ENCODE measurements around the gene PRPSAP1.

The PRPSAP1 gene

DNA sequence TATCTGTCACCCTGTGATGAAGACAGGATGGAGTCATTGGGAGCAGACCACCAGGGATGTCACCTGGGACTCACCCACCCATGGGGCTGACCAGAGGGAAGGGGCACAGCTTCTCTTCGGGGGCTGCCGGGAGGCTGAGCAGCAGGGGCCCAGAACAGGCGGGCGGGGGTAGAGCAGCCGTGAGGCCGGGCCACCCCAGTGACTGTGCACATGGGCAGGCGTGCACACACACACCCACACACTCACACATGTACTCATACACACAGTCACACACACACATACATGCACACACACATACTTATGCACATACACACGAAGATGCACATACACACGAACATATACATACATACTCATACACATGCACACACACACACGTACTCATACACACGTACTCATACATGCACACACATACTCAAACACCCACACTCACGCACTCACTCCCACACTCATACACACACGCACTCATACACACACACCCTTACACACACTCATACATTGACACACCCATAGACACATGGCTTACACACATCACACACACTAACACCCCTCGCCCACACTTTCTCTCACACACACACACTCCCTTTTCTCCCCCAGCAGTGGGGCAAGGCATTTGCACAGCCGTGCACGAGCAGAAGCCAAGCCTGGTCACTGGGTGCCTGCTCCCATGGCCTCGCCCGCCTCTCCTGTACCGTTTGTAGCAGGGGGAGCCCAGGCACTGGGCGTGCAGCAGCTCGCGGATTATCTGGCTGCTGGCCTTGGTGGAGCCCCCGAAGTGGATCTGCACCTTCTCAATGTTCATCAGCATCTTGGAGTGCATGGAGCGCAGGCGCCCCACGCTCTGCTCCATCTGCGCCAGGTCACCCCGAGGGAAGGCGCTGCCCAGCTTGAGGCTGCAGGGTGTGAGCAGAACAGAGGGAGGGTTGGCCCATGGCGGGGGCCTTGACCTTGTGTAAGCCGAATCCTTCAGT is 76.1 kb downstream of the PRPSAP1 start:
- Histone ChIP-seq H3K4me1 (ENCODE audit: insufficient read depth, poor library complexity, severe bottlenecking) (no peaks in the 10 kb centered on the region), H3K9me3 (ENCODE audit: severe bottlenecking) (no peaks in the 10 kb centered on the region), H3K27ac (ENCODE audit: poor library complexity, severe bottlenecking) (no peak overlapping the region), H3K27me3 (ENCODE audit: insufficient read depth, poor library complexity, severe bottlenecking) (no peaks in the 10 kb centered on the region), H3K36me3 (ENCODE audit: low read depth) (no peaks in the 10 kb centered on the region), H3K4me3 (ENCODE audit: severe bottlenecking) (no peak overlapping the region)
- TF ChIP-seq, protein P1, sequence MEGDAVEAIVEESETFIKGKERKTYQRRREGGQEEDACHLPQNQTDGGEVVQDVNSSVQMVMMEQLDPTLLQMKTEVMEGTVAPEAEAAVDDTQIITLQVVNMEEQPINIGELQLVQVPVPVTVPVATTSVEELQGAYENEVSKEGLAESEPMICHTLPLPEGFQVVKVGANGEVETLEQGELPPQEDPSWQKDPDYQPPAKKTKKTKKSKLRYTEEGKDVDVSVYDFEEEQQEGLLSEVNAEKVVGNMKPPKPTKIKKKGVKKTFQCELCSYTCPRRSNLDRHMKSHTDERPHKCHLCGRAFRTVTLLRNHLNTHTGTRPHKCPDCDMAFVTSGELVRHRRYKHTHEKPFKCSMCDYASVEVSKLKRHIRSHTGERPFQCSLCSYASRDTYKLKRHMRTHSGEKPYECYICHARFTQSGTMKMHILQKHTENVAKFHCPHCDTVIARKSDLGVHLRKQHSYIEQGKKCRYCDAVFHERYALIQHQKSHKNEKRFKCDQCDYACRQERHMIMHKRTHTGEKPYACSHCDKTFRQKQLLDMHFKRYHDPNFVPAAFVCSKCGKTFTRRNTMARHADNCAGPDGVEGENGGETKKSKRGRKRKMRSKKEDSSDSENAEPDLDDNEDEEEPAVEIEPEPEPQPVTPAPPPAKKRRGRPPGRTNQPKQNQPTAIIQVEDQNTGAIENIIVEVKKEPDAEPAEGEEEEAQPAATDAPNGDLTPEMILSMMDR (IDR thresholded peaks at IDR 0.05; ENCODE audit: poor library complexity, severe bottlenecking), result no peak
- no peak for DNase-seq (ENCODE audit: low spot score)
- ATAC-seq (ENCODE audit: low read depth), result no peak

DNA sequence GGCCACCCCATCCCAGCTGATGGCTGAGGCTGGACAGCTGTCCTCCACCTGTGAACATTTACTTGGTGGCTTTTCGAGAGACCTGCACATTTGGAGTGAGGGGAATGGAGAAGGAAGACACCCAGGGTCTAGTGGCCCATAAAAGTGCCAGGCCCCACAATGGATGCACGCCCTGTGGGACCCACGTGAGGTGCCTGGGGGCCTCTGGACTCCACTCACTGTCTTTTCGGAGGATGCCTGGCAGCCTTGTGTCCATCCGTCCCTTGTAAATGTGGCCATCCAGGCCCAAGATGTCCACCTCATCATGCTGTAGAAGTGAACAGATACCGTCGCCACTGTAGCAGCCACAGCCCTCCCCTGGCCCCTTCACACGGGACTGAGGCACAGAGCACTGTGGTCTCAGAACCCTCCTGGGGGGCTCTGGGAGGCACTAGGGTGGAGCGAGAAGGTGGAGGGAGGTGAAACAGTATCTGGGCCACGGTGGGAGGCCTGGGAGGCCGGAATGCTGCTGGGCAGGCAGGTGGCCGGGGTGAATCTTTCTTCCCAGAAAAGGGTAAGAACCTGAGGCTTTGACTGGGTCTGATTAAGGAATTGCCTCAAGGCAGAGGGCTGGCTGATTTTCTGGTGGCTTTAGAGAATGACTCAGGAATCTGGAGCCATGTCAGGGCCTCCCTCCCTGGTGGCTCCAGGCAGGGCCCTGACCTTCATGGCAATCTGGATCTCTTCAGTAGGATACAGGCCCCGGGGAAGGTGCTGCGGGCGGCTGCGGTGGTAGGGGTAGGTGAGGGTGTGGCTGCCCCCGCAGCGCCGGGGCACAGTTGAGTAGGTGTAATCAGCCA is 77.0 kb downstream of the PRPSAP1 start:
- Histone ChIP-seq H3K9me3 (ENCODE audit: severe bottlenecking) (no peaks in the 10 kb centered on the region), H3K27me3 (ENCODE audit: insufficient read depth, poor library complexity, severe bottlenecking) (no peaks in the 10 kb centered on the region), H3K4me1 (ENCODE audit: insufficient read depth, poor library complexity, severe bottlenecking) (no peaks in the 10 kb centered on the region), H3K27ac (ENCODE audit: poor library complexity, severe bottlenecking) (no peak overlapping the region), H3K4me3 (ENCODE audit: severe bottlenecking) (no peak overlapping the region), H3K36me3 (ENCODE audit: low read depth) (no peaks in the 10 kb centered on the region)
- TF ChIP-seq, protein P1 (IDR thresholded peaks at IDR 0.05; ENCODE audit: poor library complexity, severe bottlenecking), result no peak
- ATAC-seq (ENCODE audit: low read depth) (peak; percentile 7; the same call in 1 of the 3 replicates), DNase-seq (ENCODE audit: low spot score) (no peak)

DNA sequence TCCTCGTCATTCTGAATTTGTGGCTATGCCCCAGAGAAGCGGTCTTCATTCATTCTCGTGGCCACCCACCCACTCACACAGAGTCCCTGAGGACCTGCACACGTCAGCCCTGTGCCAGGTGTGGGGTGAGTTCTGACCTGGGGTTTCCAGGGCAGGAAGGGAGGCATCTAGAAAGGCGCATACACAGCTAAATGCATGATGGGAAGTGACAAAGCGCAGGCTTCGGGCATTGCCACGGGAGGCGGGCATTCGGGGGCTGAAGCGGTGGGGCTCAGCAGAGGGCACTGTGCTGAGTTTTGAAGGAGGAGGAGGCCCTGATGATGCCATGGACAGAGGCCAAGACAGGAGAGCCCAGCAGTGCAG is 77.7 kb downstream of the PRPSAP1 start:
- TF ChIP-seq, protein P1 (IDR thresholded peaks at IDR 0.05; ENCODE audit: poor library complexity, severe bottlenecking), result no peak

DNA sequence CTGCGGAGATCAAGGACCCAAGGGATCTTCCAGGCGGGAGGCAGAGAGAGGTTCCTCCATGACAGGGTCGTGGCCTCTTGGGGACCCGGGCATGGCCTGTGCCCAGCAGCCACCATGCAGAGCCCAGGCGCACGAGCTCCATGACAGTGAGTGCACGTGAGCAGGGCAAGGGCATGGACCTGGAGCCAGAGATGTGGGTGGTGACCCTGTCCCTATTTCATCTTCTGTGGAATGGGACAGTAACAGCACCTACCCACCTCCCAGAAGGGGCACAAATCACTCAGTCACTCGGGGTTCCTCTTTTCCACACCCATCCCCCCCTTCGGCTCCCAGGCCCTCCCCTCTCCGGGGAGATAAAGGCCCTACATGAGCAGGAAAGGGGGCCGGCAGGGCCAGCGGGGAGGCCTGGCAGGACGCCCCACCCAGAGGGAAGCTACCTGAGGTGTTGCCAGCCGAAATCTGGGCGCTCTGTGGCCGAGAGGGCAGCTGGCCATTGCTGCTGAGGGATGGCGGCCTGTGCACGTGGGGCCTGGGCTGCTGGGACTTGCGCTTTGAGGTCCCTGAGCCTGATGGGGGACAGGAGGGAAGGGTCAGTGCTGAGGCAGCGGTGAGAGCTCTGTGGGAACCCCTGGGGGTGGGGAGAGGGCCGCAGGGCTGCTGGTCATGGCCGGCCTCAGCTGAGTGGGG is 78.2 kb downstream of the PRPSAP1 start:
- no peak overlapping the region for H3K27ac ChIP-seq (ENCODE audit: poor library complexity, severe bottlenecking)
- TF ChIP-seq, protein P1 (IDR thresholded peaks at IDR 0.05; ENCODE audit: poor library complexity, severe bottlenecking), result no peak
- no peak for DNase-seq (ENCODE audit: low spot score)
- no peak overlapping the region for H3K4me3 ChIP-seq (ENCODE audit: severe bottlenecking)
- no peaks in the 10 kb centered on the region for H3K36me3 ChIP-seq (ENCODE audit: low read depth)
- no peaks in the 10 kb centered on the region for H3K9me3 ChIP-seq (ENCODE audit: severe bottlenecking)
- H3K4me1 ChIP-seq (ENCODE audit: insufficient read depth, poor library complexity, severe bottlenecking), result no peaks in the 10 kb centered on the region
- H3K27me3 ChIP-seq (ENCODE audit: insufficient read depth, poor library complexity, severe bottlenecking), result no peaks in the 10 kb centered on the region
- ATAC-seq (ENCODE audit: low read depth), result no peak

More for the DNA sequence above, 77.7 kb downstream of the PRPSAP1 start:
- Histone ChIP-seq H3K27ac (ENCODE audit: poor library complexity, severe bottlenecking) (no peak overlapping the region), H3K27me3 (ENCODE audit: insufficient read depth, poor library complexity, severe bottlenecking) (no peaks in the 10 kb centered on the region), H3K36me3 (ENCODE audit: low read depth) (no peaks in the 10 kb centered on the region), H3K4me1 (ENCODE audit: insufficient read depth, poor library complexity, severe bottlenecking) (no peaks in the 10 kb centered on the region), H3K9me3 (ENCODE audit: severe bottlenecking) (no peaks in the 10 kb centered on the region), H3K4me3 (ENCODE audit: severe bottlenecking) (no peak overlapping the region)
- ATAC-seq (ENCODE audit: low read depth) (no peak), DNase-seq (ENCODE audit: low spot score) (no peak)
